HUDEP-2 (cell line): Measurements from ENCODE around the gene PELI3.
A peak's percentile ranks its signal among the peaks of the same experiment; 100 is the strongest.
"Not testable (repeated sequence)": the region's sequence is repeated elsewhere in the genome, so short reads cannot be mapped to it uniquely, and the experiment has no call there.

Source experiments
- DNase-seq, 76 experiments: peaks; one replicate each; lab custom pipeline; 2025; ENCODE audit not compliant: unreplicated experiment in 76 of 76; lab: John Stamatoyannopoulos, UW

PELI3 gene

GRCh38 chr11:66443602-66444001 lies 23.1 kb upstream of the PELI3 start:
- DNase-seq = no peak

DNA sequence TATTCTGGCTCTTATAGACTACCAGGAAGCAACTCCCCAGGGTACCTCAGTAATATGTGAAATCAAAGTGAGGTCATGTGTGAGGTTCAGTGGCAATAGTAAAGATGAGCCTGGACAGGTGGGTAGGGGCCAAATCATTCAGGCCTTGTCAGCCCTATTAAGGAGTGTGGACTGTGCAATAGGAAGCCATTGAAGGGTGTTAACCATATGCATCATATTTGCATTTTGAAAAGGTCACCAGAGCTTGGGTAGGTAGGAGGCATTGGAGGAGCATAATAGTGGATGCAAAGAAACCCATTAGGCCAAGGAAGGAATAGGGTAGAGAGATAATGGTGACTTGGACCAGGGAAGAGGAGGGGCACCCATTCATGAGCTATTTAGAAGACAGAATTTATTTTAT lies 19.7 kb upstream of the PELI3 start:
- no peak for DNase-seq

- no peak for DNase-seq
Observed at GRCh38 chr11:66448523-66448922, 18.2 kb upstream of the PELI3 start.

GRCh38 chr11:66450560-66450959 lies 16.1 kb upstream of the PELI3 start:
- DNase-seq = no peak

GRCh38 chr11:66451663-66452062 lies 15.0 kb upstream of the PELI3 start:
- DNase-seq = no peak

DNA sequence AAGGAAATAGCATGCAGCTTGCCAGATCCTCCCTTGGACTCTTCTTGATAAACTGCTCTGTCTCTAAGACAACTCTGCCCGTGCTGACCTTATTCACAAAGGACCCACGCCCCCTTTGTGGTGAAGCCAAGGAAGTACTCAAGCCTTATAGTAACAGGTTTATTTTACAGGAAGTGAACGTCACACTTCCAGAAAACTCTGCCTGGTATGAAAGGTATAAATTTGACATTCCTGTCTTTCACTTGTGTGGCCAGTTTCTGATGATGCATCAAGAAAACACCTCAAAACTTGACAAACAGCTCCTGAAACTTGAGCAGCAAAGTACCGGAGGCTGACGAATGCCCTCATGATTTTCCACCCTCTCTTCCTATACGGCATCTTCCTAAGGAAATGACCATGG lies 12.5 kb upstream of the PELI3 start:
- no peak for DNase-seq

DNA sequence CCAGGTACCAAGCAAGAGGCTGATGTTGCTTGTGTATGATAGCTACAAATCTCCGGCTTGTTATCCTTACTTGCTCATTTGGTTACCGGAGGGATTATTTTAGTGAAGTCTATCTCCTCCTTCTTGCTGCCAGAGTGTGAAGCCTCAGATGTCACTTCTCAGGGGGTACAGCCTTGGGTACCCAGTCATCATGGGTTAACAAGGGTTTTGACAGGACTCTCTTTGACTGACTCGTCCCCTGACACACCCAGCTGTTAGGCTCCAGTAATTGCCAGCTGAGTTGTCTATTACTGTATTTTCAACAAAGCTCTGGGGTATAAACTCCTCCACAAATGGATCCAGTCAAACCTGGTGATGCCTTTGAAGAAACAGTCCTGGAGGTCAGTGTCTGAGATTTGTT lies 11.9 kb upstream of the PELI3 start:
- no peak for DNase-seq

DNA sequence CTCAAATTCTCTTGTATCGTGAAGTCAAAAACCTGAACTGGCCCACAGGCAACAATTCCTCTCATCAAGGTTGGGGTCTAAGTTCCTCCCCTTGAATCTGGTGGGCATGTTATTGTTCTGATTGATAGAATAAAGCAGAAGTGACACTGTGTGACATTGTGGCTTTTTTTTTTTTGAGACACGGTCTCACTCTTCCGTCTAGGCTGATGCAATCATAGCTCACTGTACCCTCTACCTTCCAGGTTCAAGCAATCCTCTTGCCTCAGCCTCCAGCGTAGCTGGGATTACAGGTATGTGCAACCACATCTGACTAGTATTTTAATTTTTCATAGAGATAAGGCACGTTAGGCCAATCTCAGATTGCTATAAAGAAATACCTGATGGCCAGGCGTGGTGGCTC lies 8.9 kb upstream of the PELI3 start:
- DNase-seq = no peak

- DNase-seq = no peak
Observed at GRCh38 chr11:66459138-66459778, 7.4 kb upstream of the PELI3 start.

DNA sequence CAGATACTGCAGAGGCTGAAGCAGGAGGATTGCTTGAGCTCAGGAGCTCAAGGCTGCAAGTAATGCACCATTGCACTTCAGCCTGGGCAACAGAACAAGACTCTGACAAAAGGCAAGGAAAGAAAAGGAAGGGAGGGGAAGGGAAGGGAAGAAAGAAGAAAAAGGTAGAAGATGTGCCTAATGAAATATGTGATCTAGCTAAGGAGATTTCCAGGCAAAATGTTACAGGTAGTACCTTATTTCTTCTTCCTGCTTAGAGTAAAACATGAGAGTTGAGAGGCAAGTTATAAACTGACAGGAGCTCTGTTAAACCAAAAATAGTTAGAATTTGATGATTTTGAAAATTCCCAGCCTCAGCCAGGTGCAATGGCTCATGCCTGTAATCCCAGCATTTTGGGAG lies 4.7 kb upstream of the PELI3 start:
- no peak for DNase-seq

DNA sequence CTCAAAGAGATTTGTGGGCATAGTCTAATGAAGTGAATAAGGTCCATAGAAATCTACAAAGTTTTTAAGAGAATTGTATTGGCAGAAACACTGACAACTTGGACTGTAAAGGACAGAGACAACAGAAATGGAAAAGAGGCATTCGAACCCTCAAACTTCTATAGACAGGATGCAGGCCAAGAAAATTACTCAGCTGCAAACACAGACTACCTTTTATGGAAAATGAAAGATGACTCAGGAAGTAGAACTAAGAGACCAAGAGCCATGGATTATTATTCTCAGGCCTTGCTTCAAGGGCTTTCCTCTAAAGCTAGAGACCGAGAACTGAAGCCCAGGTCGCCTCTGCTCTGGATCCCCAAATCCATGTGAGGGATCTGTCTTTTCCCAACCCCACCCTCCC lies 3.8 kb upstream of the PELI3 start:
- no peak for DNase-seq

GRCh38 chr11:66464116-66464515 lies 2.6 kb upstream of the PELI3 start:
- DNase-seq = not testable (repeated sequence)

- DNase-seq = no peak
Observed at GRCh38 chr11:66464916-66465315, 1.8 kb upstream of the PELI3 start.

GRCh38 chr11:66465373-66466224 lies 1.1 kb upstream of the PELI3 start:
- DNase-seq = no peak

DNA sequence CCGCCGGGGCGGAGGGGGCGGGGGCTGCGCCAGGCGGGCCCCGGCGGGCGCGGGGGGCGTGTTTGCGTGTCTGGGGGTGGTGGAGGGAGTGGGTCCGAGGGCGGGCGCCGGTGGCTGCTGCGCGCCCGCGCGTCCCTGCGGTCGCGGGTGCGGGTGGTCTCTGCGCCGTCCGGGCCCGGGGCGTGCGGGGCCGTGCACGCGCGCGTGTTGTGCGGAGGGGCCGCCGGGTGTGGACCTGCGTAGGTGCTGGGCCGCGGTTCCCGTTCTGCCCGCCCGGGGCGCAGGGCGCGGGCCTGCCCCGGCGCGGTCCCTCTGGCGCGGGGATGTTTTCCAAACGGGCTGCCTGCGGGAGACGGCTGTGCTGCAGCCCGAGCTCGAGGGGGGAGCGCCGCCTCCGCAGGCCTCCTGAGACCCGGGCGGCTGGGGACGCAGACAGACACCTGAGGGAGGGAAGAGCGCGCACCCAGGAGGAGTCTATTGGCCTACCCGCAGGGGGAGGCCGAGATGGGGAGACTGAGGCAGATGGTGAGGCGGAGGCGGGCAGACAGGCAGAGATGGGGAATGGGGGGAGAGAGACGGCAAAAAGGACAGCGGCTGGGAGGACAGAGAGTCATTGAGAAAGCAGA lies 442 bp downstream of the PELI3 start:
- peak in 8 of 76 experiments; percentile 4 to 45 (median 20) for DNase-seq

DNA sequence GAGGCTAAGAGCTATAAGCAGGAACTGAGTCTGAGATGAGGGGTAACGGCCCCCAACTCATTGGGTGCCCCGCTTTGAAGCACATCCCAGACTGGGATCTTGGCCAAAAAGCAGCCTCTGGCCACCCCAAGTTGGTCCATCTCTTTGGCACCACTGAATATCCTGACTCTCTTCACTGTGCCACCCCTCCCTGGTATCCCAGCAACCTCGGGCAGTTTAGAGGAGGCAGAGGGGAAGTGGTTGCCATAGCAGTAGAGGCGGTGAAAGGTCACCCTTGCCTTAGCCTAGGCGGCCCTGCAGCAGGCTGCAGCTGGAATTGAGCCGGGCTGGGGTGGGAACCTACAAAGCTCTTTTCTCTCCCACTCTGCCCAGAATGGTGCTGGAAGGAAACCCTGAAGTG lies 1.1 kb downstream of the PELI3 start:
- DNase-seq = peak in 20 of 76 experiments; percentile 2 to 37 (median 12)

GRCh38 chr11:66468691-66469090 lies 2.0 kb downstream of the PELI3 start:
- no peak for DNase-seq

DNA sequence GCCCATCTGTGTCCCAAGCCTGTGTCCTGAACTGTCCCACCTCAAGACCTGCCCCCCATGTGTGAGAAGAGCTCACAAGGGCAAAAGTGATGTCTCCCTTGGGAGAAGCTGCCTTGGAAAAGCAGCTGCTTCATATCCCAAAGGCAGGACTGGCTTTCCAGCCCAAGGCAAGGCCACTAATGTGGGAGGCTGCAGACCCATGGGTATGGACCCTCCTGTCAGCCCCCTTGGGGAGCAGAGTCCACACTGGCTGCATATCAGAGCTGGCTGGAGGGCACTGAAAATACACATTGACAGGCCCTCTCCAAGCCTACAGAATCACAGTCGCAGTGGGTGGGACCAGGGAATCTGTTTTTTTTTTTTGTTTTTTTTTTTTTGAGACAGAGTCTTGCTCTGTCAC lies 2.7 kb downstream of the PELI3 start:
- DNase-seq = no peak

- no peak for DNase-seq
Observed at GRCh38 chr11:66470015-66470414, 3.3 kb downstream of the PELI3 start.

GRCh38 chr11:66471142-66471541 lies 4.4 kb downstream of the PELI3 start:
- DNase-seq = no peak

DNA sequence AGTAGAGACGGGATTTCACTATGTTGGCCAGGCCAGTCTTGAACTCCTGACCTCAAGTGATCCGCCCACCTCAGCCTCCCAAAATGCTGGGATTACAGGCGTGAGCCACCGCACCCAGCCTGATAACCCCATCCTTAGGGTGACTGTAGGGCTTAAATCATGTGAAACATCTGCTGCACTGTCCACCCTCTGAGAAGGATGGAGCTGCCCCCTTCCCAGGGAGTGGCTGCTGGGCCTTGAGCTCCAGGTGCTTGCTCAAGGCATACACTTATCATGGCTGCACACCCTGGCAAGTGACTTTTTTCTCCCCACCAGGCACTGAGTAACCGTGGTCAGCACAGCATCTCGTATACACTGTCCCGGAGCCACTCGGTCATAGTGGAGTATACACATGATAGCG lies 5.3 kb downstream of the PELI3 start:
- no peak for DNase-seq

DNA sequence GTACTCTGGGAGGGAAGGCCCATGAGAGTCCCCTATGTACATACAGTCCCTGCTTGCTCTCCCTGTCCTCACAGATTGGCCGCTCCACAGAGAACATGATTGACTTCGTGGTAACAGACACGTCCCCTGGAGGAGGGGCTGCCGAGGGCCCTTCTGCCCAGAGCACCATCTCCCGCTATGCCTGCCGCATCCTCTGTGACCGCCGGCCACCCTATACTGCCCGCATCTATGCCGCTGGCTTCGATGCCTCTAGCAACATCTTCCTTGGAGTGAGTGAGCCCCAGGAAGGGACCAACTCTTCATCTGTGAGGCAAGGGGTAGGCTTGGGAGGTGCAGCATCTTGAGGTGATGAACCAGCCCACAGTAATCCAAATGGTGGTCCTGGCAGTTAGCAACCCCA lies 6.5 kb downstream of the PELI3 start:
- no peak for DNase-seq
